Hepatocyte (in vitro differentiated cells): ENCODE results near the gene ZFR2. TPM values are rescaled to one million over a fixed set of nuclear protein-coding genes. Genes with fewer than 3 reads are reported as not detected.
"Not testable (repeated sequence)": the region's sequence is repeated elsewhere in the genome, so short reads cannot be mapped to it uniquely, and the experiment has no call there.

Source experiments
- DNase-seq: peaks from one replicate; pipeline ENCODE4 v3.0.0-alpha.2; 2016; ENCODE audit warnings: low spot score
- H2AFZ ChIP-seq: fragments of 200-600 bp; sonication (generic); 2 replicates; pipeline ENCODE4 v1.6.0; 2016; ENCODE audit warnings: antibody characterized with exemption, mild to moderate bottlenecking
- H3K27ac ChIP-seq: fragments of 200-600 bp; sonication (generic); 2 replicates; pipeline ENCODE4 v1.5.1; 2016; ENCODE audit warnings: mild to moderate bottlenecking
- H3K27me3 ChIP-seq: fragments of 200-600 bp; sonication (generic); 2 replicates; pipeline ENCODE4 v1.6.1; 2016
- H3K36me3 ChIP-seq: fragments of 200-600 bp; sonication (generic); replicated peaks from 2 replicates; pipeline ENCODE4 v1.5.1; 2016; ENCODE audit warnings: low read depth; ENCODE audit not compliant: insufficient read depth
- H3K4me1 ChIP-seq: fragments of 200-600 bp; sonication (generic); 2 replicates; pipeline ENCODE4 v1.5.1; 2016; ENCODE audit warnings: mild to moderate bottlenecking, moderate library complexity; ENCODE audit not compliant: insufficient read depth
- H3K4me2 ChIP-seq: fragments of 200-600 bp; sonication (generic); 2 replicates; pipeline ENCODE4 v1.6.0; 2016
- H3K4me3 ChIP-seq: fragments of 200-600 bp; sonication (generic); 2 replicates; pipeline ENCODE4 v1.5.1; 2016; ENCODE audit warnings: mild to moderate bottlenecking
- H3K79me2 ChIP-seq: fragments of 200-600 bp; sonication (generic); 2 replicates; pipeline ENCODE4 v1.6.0; 2017; ENCODE audit warnings: mild to moderate bottlenecking
- H3K9me2 ChIP-seq: fragments of 200-600 bp; sonication (generic); replicated peaks from 2 replicates; pipeline ENCODE4 v1.6.0; 2017; ENCODE audit warnings: mild to moderate bottlenecking; ENCODE audit not compliant: insufficient read depth
- H3K9me3 ChIP-seq: fragments of 200-600 bp; sonication (generic); 2 replicates; pipeline ENCODE4 v1.5.1; 2016; ENCODE audit warnings: low read depth, mild to moderate bottlenecking
- H4K20me1 ChIP-seq: fragments of 200-600 bp; sonication (generic); 2 replicates; pipeline ENCODE4 v1.6.0; 2016; ENCODE audit warnings: mild to moderate bottlenecking; ENCODE audit not compliant: insufficient read depth, poor library complexity, severe bottlenecking
- EZH2 ChIP-seq: fragments of 200-600 bp; sonication (generic); IDR thresholded peaks from 2 replicates; pipeline ENCODE4 v1.6.1; 2016; ENCODE audit warnings: antibody characterized with exemption, mild to moderate bottlenecking, borderline replicate concordance
- EZH2phosphoT487 ChIP-seq: fragments of 200-600 bp; sonication (generic); IDR thresholded peaks from one replicate; pipeline ENCODE4 v1.6.1; 2018; ENCODE audit warnings: antibody characterized with exemption, mild to moderate bottlenecking, low read depth, moderate library complexity; ENCODE audit not compliant: unreplicated experiment, severe bottlenecking
- WGBS: methylation state at CpG from one replicate; pipeline ENCODE4 v1.1.6; 2016; ENCODE audit warnings: low lambda C conversion rate; ENCODE audit errors: missing lambda C conversion rate; 5-methylcytosine and 5-hydroxymethylcytosine counted together
- polyA plus RNA-seq: library from polyadenylated mRNA; unstranded; fragments of >200 nt; fragmentation: Nextera tagmentation; extraction: Ambion mirVana; gene quantifications from 2 replicates; pipeline ENCODE4 v1.2.1, GENCODE V29; 2016
- total RNA-seq: library from RNA; depleted of rRNA; stranded (reverse); fragments of >200 nt; gene quantifications from 2 replicates; pipeline ENCODE4 v1.2.3, GENCODE V29; 2014
- TF ChIP-seq, protein P1 (sequence below): fragments of 200-600 bp; sonication (generic); IDR thresholded peaks from 2 replicates; pipeline ENCODE4 v1.5.1; 2016; ENCODE audit warnings: antibody characterized with exemption, mild to moderate bottlenecking; ENCODE audit not compliant: poor library complexity

Gene ZFR2
- total and polyA plus RNA-seq, 2 experiments from 2014 or later = 0.97 to 1.7 TPM

GRCh38 chr19:3880471-3881271 lies 11.8 kb upstream of the ZFR2 start, which contains the start of gene ATCAY:
ATCAY (plus strand) TSS chr19:3880685; CDS start chr19:3885768, 5,083 bp downstream.
- H3K4me1 ChIP-seq = no peaks in the 10 kb centered on the region
- H3K79me2 ChIP-seq = no peaks in the 10 kb centered on the region
- peaks cover 45% of the 10 kb centered on the region for H3K27me3 ChIP-seq
- DNase-seq = no peak
- H3K4me3 ChIP-seq = no peak within 1 kb of the TSS
- no peaks in the 10 kb centered on the region for H3K9me2 ChIP-seq
- no peak within 1 kb of the TSS for H3K4me2 ChIP-seq
- WGBS = 5% methylated on average over 42 of the region's 49 CpGs
- H3K27ac ChIP-seq = no peak within 1 kb of the TSS
- no peak within 1 kb of the TSS for H2AFZ ChIP-seq
- H4K20me1 ChIP-seq = no peaks in the 10 kb centered on the region
- TF ChIP-seq EZH2 (peak; percentile 83), EZH2phosphoT487 (no peak)
- TF ChIP-seq, protein P1, sequence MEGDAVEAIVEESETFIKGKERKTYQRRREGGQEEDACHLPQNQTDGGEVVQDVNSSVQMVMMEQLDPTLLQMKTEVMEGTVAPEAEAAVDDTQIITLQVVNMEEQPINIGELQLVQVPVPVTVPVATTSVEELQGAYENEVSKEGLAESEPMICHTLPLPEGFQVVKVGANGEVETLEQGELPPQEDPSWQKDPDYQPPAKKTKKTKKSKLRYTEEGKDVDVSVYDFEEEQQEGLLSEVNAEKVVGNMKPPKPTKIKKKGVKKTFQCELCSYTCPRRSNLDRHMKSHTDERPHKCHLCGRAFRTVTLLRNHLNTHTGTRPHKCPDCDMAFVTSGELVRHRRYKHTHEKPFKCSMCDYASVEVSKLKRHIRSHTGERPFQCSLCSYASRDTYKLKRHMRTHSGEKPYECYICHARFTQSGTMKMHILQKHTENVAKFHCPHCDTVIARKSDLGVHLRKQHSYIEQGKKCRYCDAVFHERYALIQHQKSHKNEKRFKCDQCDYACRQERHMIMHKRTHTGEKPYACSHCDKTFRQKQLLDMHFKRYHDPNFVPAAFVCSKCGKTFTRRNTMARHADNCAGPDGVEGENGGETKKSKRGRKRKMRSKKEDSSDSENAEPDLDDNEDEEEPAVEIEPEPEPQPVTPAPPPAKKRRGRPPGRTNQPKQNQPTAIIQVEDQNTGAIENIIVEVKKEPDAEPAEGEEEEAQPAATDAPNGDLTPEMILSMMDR = no peak
- H3K36me3 ChIP-seq = no peaks in the 10 kb centered on the region
- H3K9me3 ChIP-seq = no peaks in the 10 kb centered on the region

GRCh38 chr19:3879656-3880055 lies 10.8 kb upstream of the ZFR2 start:
- Histone ChIP-seq H3K27ac (no peak overlapping the region), H3K4me1 (no peaks in the 10 kb centered on the region), H3K4me2 (no peak overlapping the region), H3K4me3 (no peak overlapping the region), H3K36me3 (no peaks in the 10 kb centered on the region), H2AFZ (no peak overlapping the region), H4K20me1 (no peaks in the 10 kb centered on the region), H3K79me2 (no peaks in the 10 kb centered on the region), H3K27me3 (peaks cover 45% of the 10 kb centered on the region), H3K9me2 (no peaks in the 10 kb centered on the region), H3K9me3 (no peaks in the 10 kb centered on the region)
- WGBS = 69% methylated on average over 12 of the region's 12 CpGs
- no peak for DNase-seq
- TF ChIP-seq EZH2 (no peak), EZH2phosphoT487 (no peak)
- TF ChIP-seq, protein P1 = no peak

GRCh38 chr19:3874695-3875094 lies 5.9 kb upstream of the ZFR2 start:
- H3K36me3 ChIP-seq, H3K79me2 ChIP-seq, H3K4me1 ChIP-seq, H3K9me3 ChIP-seq, H3K4me3 ChIP-seq, H3K4me2 ChIP-seq, H4K20me1 ChIP-seq, H2AFZ ChIP-seq, DNase-seq, H3K27ac ChIP-seq, H3K9me2 ChIP-seq: not testable (repeated sequence)
- H3K27me3 ChIP-seq = peaks cover 16% of the 10 kb centered on the region
- 82% methylated on average over 13 of the region's 13 CpGs for WGBS

- DNase-seq = no peak
- H3K36me3 ChIP-seq = no peaks in the 10 kb centered on the region
- no peaks in the 10 kb centered on the region for H3K79me2 ChIP-seq
- no peaks in the 10 kb centered on the region for H4K20me1 ChIP-seq
- H2AFZ ChIP-seq = no peak overlapping the region
- no peaks in the 10 kb centered on the region for H3K4me1 ChIP-seq
- no peaks in the 10 kb centered on the region for H3K9me3 ChIP-seq
- H3K27me3 ChIP-seq = peaks cover 24% of the 10 kb centered on the region
- no peaks in the 10 kb centered on the region for H3K9me2 ChIP-seq
- TF ChIP-seq, protein P1 = no peak
- TF ChIP-seq EZH2phosphoT487 = no peak
- TF ChIP-seq EZH2 = no peak
- no peak overlapping the region for H3K27ac ChIP-seq
- no peak overlapping the region for H3K4me3 ChIP-seq
- no peak overlapping the region for H3K4me2 ChIP-seq
- WGBS = 66% methylated on average over 4 of the region's 4 CpGs
These were observed 4.3 kb upstream of the ZFR2 start for GRCh38 chr19:3873151-3873550.
